HL-60 (cell line): ENCODE measurements around the gene TPK1.

ENCODE experiments used
- DNase-seq, 2 experiments: peaks; one replicate each; pipeline ENCODE4 v3.0.0-alpha.2; 2010 to 2020; ENCODE audit warnings: low read depth in 1 of 2, low spot score in 1 of 2
- H3K27ac ChIP-seq: fragments of 250-450 bp; sonication (Bioruptor Pico); replicated peaks from 2 replicates; pipeline ENCODE4 v1.5.1; 2020; ENCODE audit warnings: mild to moderate bottlenecking, moderate library complexity
- H3K27me3 ChIP-seq: fragments of 250-450 bp; sonication (Bioruptor Pico); 2 replicates; pipeline ENCODE4 v1.5.1; 2021; ENCODE audit warnings: mild to moderate bottlenecking, moderate library complexity; ENCODE audit not compliant: insufficient read depth, poor library complexity, severe bottlenecking
- H3K4me3 ChIP-seq: replicated peaks from 2 replicates; pipeline ENCODE4 v1.5.1; 2011; ENCODE audit warnings: mild to moderate bottlenecking, control low read depth, low read length; ENCODE audit not compliant: insufficient read depth
- CTCF ChIP-seq: IDR thresholded peaks from one replicate; pipeline ENCODE4 v1.5.1; 2011; ENCODE audit warnings: low read length, control low read depth, inconsistent platforms; ENCODE audit not compliant: insufficient read depth
- GABPA ChIP-seq: IDR thresholded peaks from 2 replicates; pipeline ENCODE4 v1.6.1; 2012; ENCODE audit warnings: low read depth
- POLR2AphosphoS5 ChIP-seq: IDR thresholded peaks from 2 replicates; pipeline ENCODE4 v1.6.1; 2012; ENCODE audit warnings: low read depth
- REST ChIP-seq: IDR thresholded peaks from 2 replicates; pipeline ENCODE4 v1.6.1; 2012; ENCODE audit warnings: low read depth; ENCODE audit not compliant: insufficient replicate concordance
- SPI1 ChIP-seq: IDR thresholded peaks from 2 replicates; pipeline ENCODE4 v1.6.1; 2012; ENCODE audit warnings: low read depth, mild to moderate bottlenecking, borderline replicate concordance

TPK1 gene

GRCh38 chr7:144674550-144674949, 161.3 kb downstream of the TPK1 start:
- TF ChIP-seq REST: no peak
- TF ChIP-seq POLR2AphosphoS5: no peak
- TF ChIP-seq GABPA: no peak
- no peak for TF ChIP-seq SPI1
- no peak for TF ChIP-seq CTCF
- H3K27ac ChIP-seq: no peak overlapping the region
- H3K27me3 ChIP-seq: no peaks in the 10 kb centered on the region
- no peak for DNase-seq
- H3K4me3 ChIP-seq: no peak overlapping the region

- DNase-seq: no peak
- Histone ChIP-seq H3K4me3 (no peak overlapping the region), H3K27ac (no peak overlapping the region), H3K27me3 (no peaks in the 10 kb centered on the region)
- no peak for TF ChIP-seq GABPA
- TF ChIP-seq REST: no peak
- no peak for TF ChIP-seq SPI1
- no peak for TF ChIP-seq POLR2AphosphoS5
- no peak for TF ChIP-seq CTCF
Measured at GRCh38 chr7:144672869-144673268, 163.0 kb downstream of the TPK1 start.

- Histone ChIP-seq H3K27me3 (no peaks in the 10 kb centered on the region), H3K27ac (no peak overlapping the region), H3K4me3 (no peak overlapping the region)
- no peak for DNase-seq
- TF ChIP-seq SPI1 (no peak), CTCF (no peak), REST (no peak), POLR2AphosphoS5 (no peak), GABPA (no peak)
Measured at GRCh38 chr7:144671429-144671828, 164.4 kb downstream of the TPK1 start.
